Nephron progenitor cell (in vitro differentiated cells): ENCODE measurements around the gene POU2F2.

Source experiments
- DNase-seq: peaks from one replicate; pipeline ENCODE4 v3.0.0; 2021
- H3K27ac Mint-ChIP-seq: 2 replicates; pipeline ENCODE4 v1.8.0; 2021; ENCODE audit warnings: mild to moderate bottlenecking, moderate library complexity, mixed read lengths
- H3K27me3 Mint-ChIP-seq: 2 replicates; pipeline ENCODE4 v1.8.0; 2021; ENCODE audit warnings: mild to moderate bottlenecking, low read depth, mixed read lengths; ENCODE audit not compliant: poor library complexity
- H3K36me3 Mint-ChIP-seq: 2 replicates; pipeline ENCODE4 v1.8.0; 2021; ENCODE audit warnings: low read depth, mixed read lengths
- H3K4me1 Mint-ChIP-seq: 2 replicates; pipeline ENCODE4 v1.8.0; 2021; ENCODE audit warnings: mixed read lengths
- H3K4me3 Mint-ChIP-seq: 2 replicates; pipeline ENCODE4 v1.8.0; 2021; ENCODE audit warnings: mild to moderate bottlenecking, moderate library complexity, mixed read lengths
- H3K9me3 Mint-ChIP-seq: 2 replicates; pipeline ENCODE4 v1.8.0; 2021; ENCODE audit warnings: mild to moderate bottlenecking, moderate library complexity, mixed read lengths
- TF ChIP-seq, protein P1 (sequence below): fragments of 200-600 bp; sonication (generic); IDR thresholded peaks from 2 replicates; pipeline ENCODE4 v1.5.0; 2021; ENCODE audit warnings: antibody characterized with exemption

The POU2F2 gene

DNA sequence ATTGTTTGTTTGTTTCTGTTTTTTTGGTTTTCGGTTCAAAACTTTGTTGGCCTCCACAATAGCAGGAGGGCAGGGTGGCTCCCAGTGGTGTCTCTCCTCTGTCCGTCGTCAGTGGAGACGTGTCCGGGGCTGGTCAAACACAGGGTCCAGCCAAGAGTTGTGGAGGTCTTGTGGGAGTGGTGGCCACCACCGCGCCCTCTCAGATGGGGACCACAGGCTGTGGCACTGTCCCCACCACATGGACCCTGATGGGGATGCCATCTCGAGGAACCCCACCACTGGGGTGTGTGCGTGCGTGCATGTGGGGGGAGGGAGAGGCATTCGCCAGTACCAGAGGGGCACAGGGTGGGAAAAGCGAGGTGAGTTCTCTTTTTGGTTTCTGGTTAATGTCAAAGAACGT lies 42.5 kb downstream of the POU2F2 start:
- Mint-ChIP-seq H3K36me3 (peaks cover 5% of the 10 kb centered on the region), H3K27me3 (peaks cover 11% of the 10 kb centered on the region), H3K4me1 (peaks cover 63% of the 10 kb centered on the region), H3K9me3 (no peaks in the 10 kb centered on the region), H3K27ac (no peak overlapping the region), H3K4me3 (no peak overlapping the region)
- TF ChIP-seq, protein P1, sequence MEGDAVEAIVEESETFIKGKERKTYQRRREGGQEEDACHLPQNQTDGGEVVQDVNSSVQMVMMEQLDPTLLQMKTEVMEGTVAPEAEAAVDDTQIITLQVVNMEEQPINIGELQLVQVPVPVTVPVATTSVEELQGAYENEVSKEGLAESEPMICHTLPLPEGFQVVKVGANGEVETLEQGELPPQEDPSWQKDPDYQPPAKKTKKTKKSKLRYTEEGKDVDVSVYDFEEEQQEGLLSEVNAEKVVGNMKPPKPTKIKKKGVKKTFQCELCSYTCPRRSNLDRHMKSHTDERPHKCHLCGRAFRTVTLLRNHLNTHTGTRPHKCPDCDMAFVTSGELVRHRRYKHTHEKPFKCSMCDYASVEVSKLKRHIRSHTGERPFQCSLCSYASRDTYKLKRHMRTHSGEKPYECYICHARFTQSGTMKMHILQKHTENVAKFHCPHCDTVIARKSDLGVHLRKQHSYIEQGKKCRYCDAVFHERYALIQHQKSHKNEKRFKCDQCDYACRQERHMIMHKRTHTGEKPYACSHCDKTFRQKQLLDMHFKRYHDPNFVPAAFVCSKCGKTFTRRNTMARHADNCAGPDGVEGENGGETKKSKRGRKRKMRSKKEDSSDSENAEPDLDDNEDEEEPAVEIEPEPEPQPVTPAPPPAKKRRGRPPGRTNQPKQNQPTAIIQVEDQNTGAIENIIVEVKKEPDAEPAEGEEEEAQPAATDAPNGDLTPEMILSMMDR, result no peak
- no peak for DNase-seq

DNA sequence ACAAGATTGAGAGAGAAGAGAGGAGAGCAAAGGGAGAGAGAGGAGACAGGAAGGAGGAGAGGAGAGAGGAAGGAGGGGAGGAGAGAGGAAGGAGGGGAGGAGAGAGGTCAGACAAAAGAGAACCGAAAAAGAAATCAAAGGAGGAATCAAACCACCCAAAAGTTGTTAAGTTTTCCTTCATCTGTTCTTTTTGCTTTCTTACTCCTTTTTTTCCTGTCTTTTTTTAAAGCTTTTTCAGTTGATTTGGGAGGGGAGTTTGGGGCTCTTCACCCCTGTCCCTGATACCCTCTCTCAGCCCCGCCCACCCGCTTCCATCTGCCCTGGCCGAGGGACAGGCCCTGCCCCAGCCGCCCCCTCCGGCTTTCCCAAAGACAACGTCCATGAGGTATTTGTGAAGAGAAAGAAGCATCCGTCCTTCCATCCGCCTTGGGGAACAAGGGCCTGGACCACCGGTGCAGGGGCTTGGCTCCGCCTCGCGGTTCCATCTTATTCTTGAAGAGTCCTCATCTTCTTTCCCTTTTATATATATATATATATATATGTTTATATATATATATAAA lies 43.0 kb downstream of the POU2F2 start:
- no peak overlapping the region for H3K4me3 Mint-ChIP-seq
- no peak for DNase-seq
- TF ChIP-seq, protein P1, result no peak
- H3K4me1 Mint-ChIP-seq, result peaks cover 58% of the 10 kb centered on the region
- H3K27ac Mint-ChIP-seq, result peak overlapping the region; percentile 41
- peaks cover 8% of the 10 kb centered on the region for H3K36me3 Mint-ChIP-seq
- H3K27me3 Mint-ChIP-seq, result peaks cover 8% of the 10 kb centered on the region
- no peaks in the 10 kb centered on the region for H3K9me3 Mint-ChIP-seq

DNA sequence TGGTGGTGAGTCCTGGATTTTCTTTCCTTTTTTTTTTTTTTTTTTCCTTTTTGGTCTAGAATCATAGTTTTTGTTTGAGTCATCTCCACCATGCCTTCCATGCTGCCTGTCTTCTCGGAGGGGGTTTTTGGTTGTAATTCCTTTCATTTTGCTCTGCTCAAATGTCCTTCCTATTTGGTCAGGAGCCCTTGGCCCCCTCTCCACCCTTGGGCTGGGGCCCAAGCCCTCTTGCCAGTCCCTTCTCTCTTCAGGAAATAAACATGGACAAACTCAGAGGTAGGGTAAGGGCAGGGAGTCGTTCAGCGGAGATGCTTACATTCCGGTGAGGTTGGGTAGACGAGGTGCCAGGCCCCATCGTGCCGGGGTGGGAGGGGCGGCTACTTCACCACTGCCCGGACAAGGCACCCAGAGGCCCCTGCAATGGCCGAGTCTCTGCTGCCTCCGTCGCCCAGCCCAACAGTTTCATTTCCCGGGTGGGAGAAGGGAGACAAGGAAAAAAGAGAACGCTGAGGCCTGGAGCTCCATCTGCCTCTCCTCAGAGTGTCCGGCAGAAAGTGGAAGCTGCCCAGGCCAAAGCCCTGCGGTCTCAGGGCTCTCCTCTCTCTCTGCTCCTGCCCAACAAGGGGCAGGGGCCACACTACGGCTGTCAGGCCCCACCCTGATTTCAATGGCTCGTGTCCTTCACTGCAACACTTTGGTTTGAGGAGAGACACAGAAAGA lies 43.6 kb downstream of the POU2F2 start:
- Mint-ChIP-seq H3K27ac (peak overlapping the region; percentile 73), H3K27me3 (peaks cover 5% of the 10 kb centered on the region), H3K9me3 (no peaks in the 10 kb centered on the region), H3K4me3 (no peak overlapping the region), H3K4me1 (peaks cover 52% of the 10 kb centered on the region), H3K36me3 (peaks cover 14% of the 10 kb centered on the region)
- TF ChIP-seq, protein P1, result no peak
- no peak for DNase-seq

DNA sequence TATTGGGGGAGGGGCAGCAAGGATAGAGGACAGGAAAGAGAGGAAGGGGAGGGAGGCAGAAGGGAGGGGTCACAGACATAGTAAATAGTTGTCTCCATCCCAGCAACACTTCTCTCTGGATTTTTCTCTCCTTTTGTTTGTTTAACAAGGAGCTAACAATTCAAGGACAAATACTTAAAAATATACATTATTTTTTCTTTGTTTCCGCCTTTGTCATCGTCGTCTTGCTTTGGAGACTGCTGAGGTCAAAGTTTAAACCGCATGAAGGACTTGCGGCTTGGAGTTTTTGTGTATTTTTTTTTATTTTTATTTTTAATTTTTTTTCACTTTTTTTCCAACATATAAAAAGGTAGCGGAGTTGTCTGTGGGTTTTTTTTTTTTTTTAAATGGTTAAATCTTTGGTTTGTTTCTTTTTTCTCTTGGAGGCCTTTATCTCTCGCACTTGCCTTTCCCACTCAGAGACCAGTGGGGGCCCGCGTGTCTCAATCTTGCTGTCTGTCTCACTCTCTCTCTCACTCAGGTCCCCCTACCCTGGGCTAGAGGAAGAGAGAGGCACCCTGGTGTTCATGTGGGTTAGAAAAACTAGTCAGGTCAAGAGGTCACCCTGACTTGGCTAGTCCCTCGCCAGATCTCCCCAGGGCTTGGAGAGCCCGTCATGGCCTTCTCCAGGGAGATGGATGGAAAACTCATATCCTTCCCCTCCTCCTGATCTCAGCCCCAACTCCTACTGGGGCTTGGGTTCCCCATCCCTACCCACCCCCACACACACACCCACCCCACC lies 45.3 kb downstream of the POU2F2 start:
- Mint-ChIP-seq H3K4me3 (peak overlapping the region; percentile 55), H3K9me3 (no peaks in the 10 kb centered on the region), H3K4me1 (peaks cover 52% of the 10 kb centered on the region)

DNA sequence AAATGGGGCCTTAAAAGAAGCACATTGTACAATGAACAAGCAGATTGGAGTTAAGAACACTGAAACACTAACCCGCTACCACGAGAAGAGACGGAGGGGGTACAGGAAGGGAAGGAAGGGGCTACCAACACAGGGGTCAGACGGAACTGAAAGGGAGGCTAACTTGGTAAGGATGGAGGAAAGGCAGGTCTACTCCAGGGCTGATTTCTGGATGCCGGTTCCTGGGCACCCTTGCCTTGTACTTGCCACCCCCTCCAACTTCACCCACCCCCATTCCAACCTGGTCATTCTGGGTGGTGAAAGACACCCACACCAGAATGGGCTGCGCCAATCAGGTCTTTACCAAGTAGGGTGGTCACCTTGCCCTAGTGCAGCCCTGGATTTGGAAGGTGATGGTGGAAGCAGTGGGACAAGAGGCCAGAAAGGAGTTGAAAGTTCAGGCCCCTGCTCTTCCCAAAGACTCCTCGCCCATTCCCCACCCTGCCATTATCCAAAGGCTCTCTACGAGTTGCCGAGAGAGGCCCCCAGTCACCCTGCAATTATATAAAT lies 46.0 kb downstream of the POU2F2 start:
- H3K36me3 Mint-ChIP-seq, result peaks cover 30% of the 10 kb centered on the region
- H3K4me1 Mint-ChIP-seq, result peaks cover 57% of the 10 kb centered on the region
- H3K27me3 Mint-ChIP-seq, result peaks cover 5% of the 10 kb centered on the region
- no peaks in the 10 kb centered on the region for H3K9me3 Mint-ChIP-seq
- TF ChIP-seq, protein P1, result no peak
- H3K27ac Mint-ChIP-seq, result peak overlapping the region; percentile 17
- H3K4me3 Mint-ChIP-seq, result peak overlapping the region; percentile 31
- DNase-seq, result no peak

More for the DNA sequence above, 45.3 kb downstream of the POU2F2 start:
- Mint-ChIP-seq H3K27me3 (peaks cover 5% of the 10 kb centered on the region), H3K27ac (no peak overlapping the region), H3K36me3 (peaks cover 23% of the 10 kb centered on the region)
- DNase-seq, result no peak
- TF ChIP-seq, protein P1, result no peak
